Liver (tissue), 9 donors: ENCODE data around the gene RER1. TPM values are rescaled to one million over a fixed set of nuclear protein-coding genes. Genes with fewer than 3 reads are reported as not detected.

Source experiments
- DNase-seq: peaks from one replicate; pipeline ENCODE4 v3.0.0-alpha.2; 2017; ENCODE audit warnings: low spot score
- H3K27ac ChIP-seq, 2 donors: one replicate each; pipeline ENCODE4 v1.7.0; 2013; ENCODE audit warnings: inconsistent platforms in 2 of 2, low read length in 2 of 2, control low read depth in 1 of 2, low read depth in 1 of 2, mild to moderate bottlenecking in 1 of 2
- H3K27me3 ChIP-seq, 4 donors: one replicate each; pipeline versions ENCODE4 v1.6.1 to v1.7.0; 2013; ENCODE audit warnings: low read length in 3 of 4, inconsistent platforms in 1 of 4, mild to moderate bottlenecking in 1 of 4, moderate library complexity in 1 of 4; ENCODE audit not compliant: control insufficient read depth in 4 of 4, insufficient read depth in 4 of 4
- H3K36me3 ChIP-seq, 4 donors: one replicate each; pipeline versions ENCODE4 v1.6.1 to v1.7.0; 2013; ENCODE audit warnings: low read length in 3 of 4, mild to moderate bottlenecking in 3 of 4, low read depth in 1 of 4, moderate library complexity in 1 of 4; ENCODE audit not compliant: control insufficient read depth in 4 of 4, insufficient read depth in 3 of 4
- H3K4me1 ChIP-seq, 4 donors: one replicate each; pipeline versions ENCODE4 v1.6.1 to v1.7.0; 2013; ENCODE audit warnings: low read length in 3 of 4, mild to moderate bottlenecking in 3 of 4, moderate library complexity in 1 of 4; ENCODE audit not compliant: control insufficient read depth in 4 of 4, insufficient read depth in 4 of 4
- H3K4me3 ChIP-seq, 3 donors: one replicate each; pipeline versions ENCODE4 v1.6.1 to v1.7.0; 2013; ENCODE audit warnings: low read length in 3 of 3, control low read depth in 1 of 3, low read depth in 1 of 3, mild to moderate bottlenecking in 1 of 3
- H3K9ac ChIP-seq, 2 donors: one replicate each; pipeline ENCODE4 v1.7.0; 2013; ENCODE audit warnings: low read length in 2 of 2, mild to moderate bottlenecking in 2 of 2, moderate library complexity in 2 of 2, control low read depth in 1 of 2, low read depth in 1 of 2
- H3K9me3 ChIP-seq, 4 donors: one replicate each; pipeline versions ENCODE4 v1.6.1 to v1.7.0; 2013; ENCODE audit warnings: low read length in 3 of 4; ENCODE audit not compliant: control insufficient read depth in 4 of 4
- EGR1 ChIP-seq, 2 donors: IDR thresholded peaks; 2 replicates each; pipeline ENCODE4 v1.6.1; 2016 to 2018; ENCODE audit warnings: antibody characterized with exemption in 2 of 2, low read depth in 2 of 2
- FOXA1 ChIP-seq: IDR thresholded peaks from 2 replicates; pipeline ENCODE4 v1.6.1; 2016; ENCODE audit warnings: antibody characterized with exemption
- FOXA2 ChIP-seq: IDR thresholded peaks from 2 replicates; pipeline ENCODE4 v1.6.1; 2016; ENCODE audit warnings: antibody characterized with exemption
- GABPA ChIP-seq, 2 donors: IDR thresholded peaks in 1 of 2; conservative IDR thresholded peaks in 1 of 2; 2 replicates each; pipeline ENCODE4 v1.6.1; 2016; ENCODE audit warnings: antibody characterized with exemption in 2 of 2, mild to moderate bottlenecking in 1 of 2, moderate library complexity in 1 of 2
- HNF4A ChIP-seq, 2 donors: conservative IDR thresholded peaks; 2 replicates each; pipeline ENCODE4 v1.6.1; 2016; ENCODE audit warnings: antibody characterized with exemption in 2 of 2, mild to moderate bottlenecking in 2 of 2
- HNF4G ChIP-seq: IDR thresholded peaks from 2 replicates; pipeline ENCODE4 v1.6.1; 2016; ENCODE audit warnings: antibody characterized with exemption
- JUND ChIP-seq, 2 donors: IDR thresholded peaks; 2 replicates each; pipeline ENCODE4 v1.6.1; 2016; ENCODE audit warnings: antibody characterized with exemption in 2 of 2
- NR2F2 ChIP-seq: IDR thresholded peaks from 2 replicates; pipeline ENCODE4 v1.6.1; 2016; ENCODE audit warnings: antibody characterized with exemption
- RAD21 ChIP-seq, 2 donors: IDR thresholded peaks; 2 replicates each; pipeline ENCODE4 v1.6.1; 2016; ENCODE audit warnings: antibody characterized with exemption in 2 of 2, mild to moderate bottlenecking in 2 of 2
- RXRA ChIP-seq, 2 donors: IDR thresholded peaks; 2 replicates each; pipeline ENCODE4 v1.6.1; 2017 to 2018; ENCODE audit warnings: antibody characterized with exemption in 2 of 2, mild to moderate bottlenecking in 1 of 2
- SP1 ChIP-seq: IDR thresholded peaks from 2 replicates; pipeline ENCODE4 v1.6.1; 2018; ENCODE audit warnings: antibody characterized with exemption, mild to moderate bottlenecking
- TAF1 ChIP-seq: conservative IDR thresholded peaks from 2 replicates; pipeline ENCODE4 v1.6.1; 2016; ENCODE audit warnings: antibody characterized with exemption, mild to moderate bottlenecking
- YY1 ChIP-seq: IDR thresholded peaks from 2 replicates; pipeline ENCODE4 v1.6.1; 2016; ENCODE audit warnings: antibody characterized with exemption, mild to moderate bottlenecking
- WGBS: extraction: QIAGEN DNeasy Blood & Tissue Kit; methylation state at CpG from one replicate; pipeline ENCODE4 v1.1.7; 2013; 5-methylcytosine and 5-hydroxymethylcytosine counted together
- polyA plus RNA-seq, 2 donors: library from polyadenylated mRNA; stranded (reverse) in 1 of 2; unstranded in 1 of 2; fragments of 200-250 nt in 1 of 2; fragments of >200 nt in 1 of 2; fragmentation: Nextera tagmentation in 1 of 2; extraction: Ambion mirVana in 1 of 2; gene quantifications; one replicate each; pipeline versions ENCODE4 v1.2.1 to v1.2.3, GENCODE V29; 2013 to 2015
- total RNA-seq, 2 donors: library from RNA; depleted of rRNA; stranded (reverse); fragments of >200 nt; gene quantifications; one replicate each; pipeline ENCODE4 v1.2.3, GENCODE V29; 2014
- TF ChIP-seq, protein P1 (sequence below): IDR thresholded peaks from 2 replicates; pipeline ENCODE4 v1.6.1; 2016; ENCODE audit warnings: antibody characterized with exemption
- TF ChIP-seq, protein P2 (sequence below): IDR thresholded peaks from 2 replicates; pipeline ENCODE4 v1.6.1; 2016; ENCODE audit warnings: antibody characterized with exemption, mild to moderate bottlenecking
- TF ChIP-seq, protein P3 (sequence below): IDR thresholded peaks from 2 replicates; pipeline ENCODE4 v1.6.1; 2016; ENCODE audit warnings: antibody characterized with exemption
- TF ChIP-seq, protein P4 (sequence below): fragments of 150-350 bp; IDR thresholded peaks from 2 replicates; pipeline ENCODE4 v1.5.1; 2017; ENCODE audit warnings: improper control_type of control experiment, low read depth, low read length; ENCODE audit not compliant: missing input control
- TF ChIP-seq, protein P5 (sequence below): IDR thresholded peaks from 2 replicates; pipeline ENCODE4 v1.6.1; 2016; ENCODE audit warnings: antibody characterized with exemption
- donor health status: healthy.
- donor health status: healthy.
- donor health status: healthy.
- donor health status: healthy.
- donor health status: healthy.

RER1 gene
- total and polyA plus RNA-seq, 4 donors, result 43.5 to 142 (median 89.7) TPM

DNA sequence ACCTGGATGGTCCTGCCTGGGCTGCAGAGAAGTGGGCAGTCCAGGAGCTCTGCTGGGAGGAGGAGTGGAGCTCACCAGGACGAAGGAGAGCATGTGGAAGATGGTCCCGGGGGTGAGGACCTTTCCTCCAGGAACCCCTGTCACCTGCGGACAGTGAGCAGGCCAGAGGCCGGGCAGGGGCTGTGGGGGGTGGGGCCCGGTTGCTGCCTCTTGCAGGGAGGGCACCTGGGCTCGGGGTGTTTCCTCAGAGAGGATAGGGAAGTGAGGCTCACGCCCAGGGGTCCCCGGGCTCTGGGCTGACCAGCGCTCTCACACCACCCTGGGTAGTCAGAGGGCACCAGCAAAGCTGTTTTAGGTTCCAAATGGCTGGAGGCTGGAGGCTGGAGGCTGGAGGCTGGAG lies 43.5 kb downstream of the RER1 start:
- TF ChIP-seq SP1 (no peak), YY1 (no peak), HNF4G (no peak), JUND (IDR thresholded peaks at IDR 0.05) (no peak), HNF4A (conservative IDR thresholded peaks at IDR 0.05) (no peak), GABPA (IDR thresholded peaks at IDR 0.05 in 1 of 2, conservative IDR thresholded peaks at IDR 0.05 in 1 of 2) (no peak), RAD21 (IDR thresholded peaks at IDR 0.05) (no peak), EGR1 (IDR thresholded peaks at IDR 0.05; ENCODE audit: low read depth in 2 of 2) (no peak), RXRA (IDR thresholded peaks at IDR 0.05) (no peak), TAF1 (no peak), FOXA1 (no peak), NR2F2 (no peak), FOXA2 (no peak)
- TF ChIP-seq, protein P1, sequence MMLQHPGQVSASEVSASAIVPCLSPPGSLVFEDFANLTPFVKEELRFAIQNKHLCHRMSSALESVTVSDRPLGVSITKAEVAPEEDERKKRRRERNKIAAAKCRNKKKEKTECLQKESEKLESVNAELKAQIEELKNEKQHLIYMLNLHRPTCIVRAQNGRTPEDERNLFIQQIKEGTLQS, result no peak
- TF ChIP-seq, protein P2, sequence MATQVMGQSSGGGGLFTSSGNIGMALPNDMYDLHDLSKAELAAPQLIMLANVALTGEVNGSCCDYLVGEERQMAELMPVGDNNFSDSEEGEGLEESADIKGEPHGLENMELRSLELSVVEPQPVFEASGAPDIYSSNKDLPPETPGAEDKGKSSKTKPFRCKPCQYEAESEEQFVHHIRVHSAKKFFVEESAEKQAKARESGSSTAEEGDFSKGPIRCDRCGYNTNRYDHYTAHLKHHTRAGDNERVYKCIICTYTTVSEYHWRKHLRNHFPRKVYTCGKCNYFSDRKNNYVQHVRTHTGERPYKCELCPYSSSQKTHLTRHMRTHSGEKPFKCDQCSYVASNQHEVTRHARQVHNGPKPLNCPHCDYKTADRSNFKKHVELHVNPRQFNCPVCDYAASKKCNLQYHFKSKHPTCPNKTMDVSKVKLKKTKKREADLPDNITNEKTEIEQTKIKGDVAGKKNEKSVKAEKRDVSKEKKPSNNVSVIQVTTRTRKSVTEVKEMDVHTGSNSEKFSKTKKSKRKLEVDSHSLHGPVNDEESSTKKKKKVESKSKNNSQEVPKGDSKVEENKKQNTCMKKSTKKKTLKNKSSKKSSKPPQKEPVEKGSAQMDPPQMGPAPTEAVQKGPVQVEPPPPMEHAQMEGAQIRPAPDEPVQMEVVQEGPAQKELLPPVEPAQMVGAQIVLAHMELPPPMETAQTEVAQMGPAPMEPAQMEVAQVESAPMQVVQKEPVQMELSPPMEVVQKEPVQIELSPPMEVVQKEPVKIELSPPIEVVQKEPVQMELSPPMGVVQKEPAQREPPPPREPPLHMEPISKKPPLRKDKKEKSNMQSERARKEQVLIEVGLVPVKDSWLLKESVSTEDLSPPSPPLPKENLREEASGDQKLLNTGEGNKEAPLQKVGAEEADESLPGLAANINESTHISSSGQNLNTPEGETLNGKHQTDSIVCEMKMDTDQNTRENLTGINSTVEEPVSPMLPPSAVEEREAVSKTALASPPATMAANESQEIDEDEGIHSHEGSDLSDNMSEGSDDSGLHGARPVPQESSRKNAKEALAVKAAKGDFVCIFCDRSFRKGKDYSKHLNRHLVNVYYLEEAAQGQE, result no peak
- TF ChIP-seq, protein P3, sequence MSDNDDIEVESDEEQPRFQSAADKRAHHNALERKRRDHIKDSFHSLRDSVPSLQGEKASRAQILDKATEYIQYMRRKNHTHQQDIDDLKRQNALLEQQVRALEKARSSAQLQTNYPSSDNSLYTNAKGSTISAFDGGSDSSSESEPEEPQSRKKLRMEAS, result no peak
- TF ChIP-seq, protein P4, sequence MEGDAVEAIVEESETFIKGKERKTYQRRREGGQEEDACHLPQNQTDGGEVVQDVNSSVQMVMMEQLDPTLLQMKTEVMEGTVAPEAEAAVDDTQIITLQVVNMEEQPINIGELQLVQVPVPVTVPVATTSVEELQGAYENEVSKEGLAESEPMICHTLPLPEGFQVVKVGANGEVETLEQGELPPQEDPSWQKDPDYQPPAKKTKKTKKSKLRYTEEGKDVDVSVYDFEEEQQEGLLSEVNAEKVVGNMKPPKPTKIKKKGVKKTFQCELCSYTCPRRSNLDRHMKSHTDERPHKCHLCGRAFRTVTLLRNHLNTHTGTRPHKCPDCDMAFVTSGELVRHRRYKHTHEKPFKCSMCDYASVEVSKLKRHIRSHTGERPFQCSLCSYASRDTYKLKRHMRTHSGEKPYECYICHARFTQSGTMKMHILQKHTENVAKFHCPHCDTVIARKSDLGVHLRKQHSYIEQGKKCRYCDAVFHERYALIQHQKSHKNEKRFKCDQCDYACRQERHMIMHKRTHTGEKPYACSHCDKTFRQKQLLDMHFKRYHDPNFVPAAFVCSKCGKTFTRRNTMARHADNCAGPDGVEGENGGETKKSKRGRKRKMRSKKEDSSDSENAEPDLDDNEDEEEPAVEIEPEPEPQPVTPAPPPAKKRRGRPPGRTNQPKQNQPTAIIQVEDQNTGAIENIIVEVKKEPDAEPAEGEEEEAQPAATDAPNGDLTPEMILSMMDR, result no peak
- TF ChIP-seq, protein P5, sequence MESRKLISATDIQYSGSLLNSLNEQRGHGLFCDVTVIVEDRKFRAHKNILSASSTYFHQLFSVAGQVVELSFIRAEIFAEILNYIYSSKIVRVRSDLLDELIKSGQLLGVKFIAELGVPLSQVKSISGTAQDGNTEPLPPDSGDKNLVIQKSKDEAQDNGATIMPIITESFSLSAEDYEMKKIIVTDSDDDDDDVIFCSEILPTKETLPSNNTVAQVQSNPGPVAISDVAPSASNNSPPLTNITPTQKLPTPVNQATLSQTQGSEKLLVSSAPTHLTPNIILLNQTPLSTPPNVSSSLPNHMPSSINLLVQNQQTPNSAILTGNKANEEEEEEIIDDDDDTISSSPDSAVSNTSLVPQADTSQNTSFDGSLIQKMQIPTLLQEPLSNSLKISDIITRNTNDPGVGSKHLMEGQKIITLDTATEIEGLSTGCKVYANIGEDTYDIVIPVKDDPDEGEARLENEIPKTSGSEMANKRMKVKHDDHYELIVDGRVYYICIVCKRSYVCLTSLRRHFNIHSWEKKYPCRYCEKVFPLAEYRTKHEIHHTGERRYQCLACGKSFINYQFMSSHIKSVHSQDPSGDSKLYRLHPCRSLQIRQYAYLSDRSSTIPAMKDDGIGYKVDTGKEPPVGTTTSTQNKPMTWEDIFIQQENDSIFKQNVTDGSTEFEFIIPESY, result no peak
- Histone ChIP-seq H3K4me3 (no peak overlapping the region), H3K36me3 (no peaks in the 10 kb centered on the region), H3K9ac (no peak overlapping the region), H3K9me3 (no peaks in the 10 kb centered on the region), H3K4me1 (no peaks in the 10 kb centered on the region), H3K27me3 (no peaks in the 10 kb centered on the region), H3K27ac (no peak overlapping the region)
- 65% methylated on average over 9 of the region's 9 CpGs for WGBS
- DNase-seq, result no peak
